Rectal smooth muscle tissue (tissue), 1 donor: ENCODE results near the gene FASTKD3.

ENCODE experiments used
- H3K27ac ChIP-seq: one replicate; pipeline ENCODE4 v1.7.0; 2013; ENCODE audit warnings: low read depth, low read length, inconsistent platforms
- H3K27me3 ChIP-seq: one replicate; pipeline ENCODE4 v1.7.0; 2013; ENCODE audit warnings: low read length; ENCODE audit not compliant: control insufficient read depth, insufficient read depth
- H3K36me3 ChIP-seq: one replicate; pipeline ENCODE4 v1.7.0; 2013; ENCODE audit warnings: low read length; ENCODE audit not compliant: control insufficient read depth, insufficient read depth
- H3K4me1 ChIP-seq: one replicate; pipeline ENCODE4 v1.7.0; 2013; ENCODE audit warnings: low read length; ENCODE audit not compliant: control insufficient read depth, insufficient read depth
- H3K4me3 ChIP-seq: one replicate; pipeline ENCODE4 v1.7.0; 2013; ENCODE audit warnings: low read length
- H3K9ac ChIP-seq: one replicate; pipeline ENCODE4 v1.7.0; 2013; ENCODE audit warnings: low read length

FASTKD3 gene

DNA sequence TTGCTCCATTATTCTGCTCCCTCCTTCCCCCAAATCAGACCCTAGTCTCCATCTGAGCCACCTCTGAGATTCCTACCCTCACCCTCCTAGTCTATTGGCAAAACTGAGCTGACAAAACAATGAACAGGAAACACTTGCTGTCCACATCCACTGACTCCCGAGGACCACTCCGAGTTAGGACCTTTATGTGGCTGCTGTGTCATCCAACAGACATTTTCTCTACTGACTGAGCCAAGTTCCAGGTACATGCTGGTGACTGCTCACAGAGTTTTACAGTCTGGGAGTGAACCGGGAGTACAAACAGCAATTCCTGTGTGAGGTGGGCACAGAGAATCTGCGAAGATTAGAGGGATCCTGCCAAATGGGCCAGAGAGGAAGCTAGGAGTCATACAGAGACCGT is 57.1 kb downstream of the FASTKD3 start:
- no peaks in the 10 kb centered on the region for H3K4me1 ChIP-seq
- no peak overlapping the region for H3K4me3 ChIP-seq
- no peak overlapping the region for H3K9ac ChIP-seq
- no peaks in the 10 kb centered on the region for H3K36me3 ChIP-seq
- H3K27ac ChIP-seq = no peak overlapping the region
- H3K27me3 ChIP-seq = no peaks in the 10 kb centered on the region
